ENCODE measurements around the gene BCOR. TPM values are rescaled to one million over a fixed set of nuclear protein-coding genes. Genes with fewer than 3 reads are reported as not detected.

The BCOR gene
- total RNA-seq, 2 donors from 2014 or later = 53.5 to 65.5 TPM

- Mint-ChIP-seq H3K4me1 (ENCODE audit: low read depth) (peaks cover 16% of the 10 kb centered on the region), H3K27ac (no peak overlapping the region), H3K27me3 (ENCODE audit: low read depth) (peaks cover 37% of the 10 kb centered on the region), H3K36me3 (ENCODE audit: insufficient read depth in 2 of 2) (peaks cover 0 to 5% of the 10 kb centered on the region in 2 donors), H3K4me3 (peak overlapping the region; percentile 53 to 62), H3K9me3 (peaks cover 0 to 2% of the 10 kb centered on the region in 2 donors)
- no peak for DNase-seq
- peak in 1 of 2 donors; percentile 0 for ATAC-seq (replicated peaks in 1 of 2)
Measured at GRCh38 chrX:40108162-40108958, 10.6 kb upstream of the BCOR start.

GRCh38 chrX:40107291-40108161 is 9.8 kb upstream of the BCOR start:
- peaks cover 0 to 5% of the 10 kb centered on the region in 2 donors for H3K36me3 Mint-ChIP-seq (ENCODE audit: insufficient read depth in 2 of 2)
- H3K27ac Mint-ChIP-seq = peak overlapping the region; percentile 26
- DNase-seq (peak; percentile 23 to 29), ATAC-seq (replicated peaks in 1 of 2) (no peak)
- H3K9me3 Mint-ChIP-seq = peaks cover 0 to 2% of the 10 kb centered on the region in 2 donors
- peaks cover 19% of the 10 kb centered on the region for H3K4me1 Mint-ChIP-seq (ENCODE audit: low read depth)
- peaks cover 36% of the 10 kb centered on the region for H3K27me3 Mint-ChIP-seq (ENCODE audit: low read depth)
- H3K4me3 Mint-ChIP-seq = peak overlapping the region; percentile 90 to 93

- ATAC-seq (replicated peaks in 1 of 2) = no peak
- H3K27ac Mint-ChIP-seq = peak overlapping the region; percentile 40
Measured at GRCh38 chrX:40106676-40107290, 9.0 kb upstream of the BCOR start.

GRCh38 chrX:40105835-40106675 is 8.3 kb upstream of the BCOR start:
- Mint-ChIP-seq H3K9me3 (peaks cover 0 to 2% of the 10 kb centered on the region in 2 donors), H3K4me3 (peak overlapping the region; percentile 90 to 93), H3K27ac (peak overlapping the region; percentile 50), H3K36me3 (ENCODE audit: insufficient read depth in 2 of 2) (peaks cover 0 to 5% of the 10 kb centered on the region in 2 donors), H3K4me1 (ENCODE audit: low read depth) (peaks cover 19% of the 10 kb centered on the region), H3K27me3 (ENCODE audit: low read depth) (peaks cover 30% of the 10 kb centered on the region)
- ATAC-seq (replicated peaks in 1 of 2) (peak; percentile 38 to 43), DNase-seq (peak; percentile 76 to 82)

More at GRCh38 chrX:40106676-40107290, 9.0 kb upstream of the BCOR start:
- DNase-seq = no peak
- Mint-ChIP-seq H3K4me3 (peak overlapping the region; percentile 90 to 93), H3K9me3 (peaks cover 0 to 2% of the 10 kb centered on the region in 2 donors), H3K4me1 (ENCODE audit: low read depth) (peaks cover 19% of the 10 kb centered on the region), H3K27me3 (ENCODE audit: low read depth) (peaks cover 33% of the 10 kb centered on the region), H3K36me3 (ENCODE audit: insufficient read depth in 2 of 2) (peaks cover 0 to 5% of the 10 kb centered on the region in 2 donors)

GRCh38 chrX:40104985-40105834 is 7.5 kb upstream of the BCOR start:
- H3K4me3 Mint-ChIP-seq = peak overlapping the region; percentile 90 to 93
- no peak overlapping the region for H3K27ac Mint-ChIP-seq
- H3K36me3 Mint-ChIP-seq (ENCODE audit: insufficient read depth in 2 of 2) = peaks cover 0 to 5% of the 10 kb centered on the region in 2 donors
- H3K27me3 Mint-ChIP-seq (ENCODE audit: low read depth) = peaks cover 26% of the 10 kb centered on the region
- peaks cover 22% of the 10 kb centered on the region for H3K4me1 Mint-ChIP-seq (ENCODE audit: low read depth)
- ATAC-seq (replicated peaks in 1 of 2) (peak; percentile 56 to 63), DNase-seq (peak; percentile 45 to 67)
- H3K9me3 Mint-ChIP-seq = peaks cover 0 to 2% of the 10 kb centered on the region in 2 donors

- Mint-ChIP-seq H3K27me3 (ENCODE audit: low read depth) (peaks cover 26% of the 10 kb centered on the region), H3K36me3 (ENCODE audit: insufficient read depth in 2 of 2) (peaks cover 0 to 5% of the 10 kb centered on the region in 2 donors), H3K9me3 (peaks cover 0 to 2% of the 10 kb centered on the region in 2 donors), H3K4me3 (peak overlapping the region; percentile 52 to 55), H3K4me1 (ENCODE audit: low read depth) (peaks cover 28% of the 10 kb centered on the region), H3K27ac (no peak overlapping the region)
- peak; percentile 47 to 50 for DNase-seq
- ATAC-seq (replicated peaks in 1 of 2) = peak; percentile 39 to 45
Measured at GRCh38 chrX:40104630-40104984, 6.8 kb upstream of the BCOR start.

GRCh38 chrX:40103565-40104323 is 6.0 kb upstream of the BCOR start:
- Mint-ChIP-seq H3K4me3 (peak overlapping the region; percentile 52 to 55), H3K9me3 (peaks cover 0 to 2% of the 10 kb centered on the region in 2 donors), H3K36me3 (ENCODE audit: insufficient read depth in 2 of 2) (peaks cover 0 to 5% of the 10 kb centered on the region in 2 donors), H3K27ac (no peak overlapping the region), H3K4me1 (ENCODE audit: low read depth) (peaks cover 32% of the 10 kb centered on the region), H3K27me3 (ENCODE audit: low read depth) (peaks cover 26% of the 10 kb centered on the region)
- ATAC-seq (replicated peaks in 1 of 2) (no peak), DNase-seq (no peak)

GRCh38 chrX:40102393-40103381 is 4.9 kb upstream of the BCOR start:
- peaks cover 0 to under 1% of the 10 kb centered on the region in 2 donors for H3K9me3 Mint-ChIP-seq
- peaks cover 0 to 3% of the 10 kb centered on the region in 2 donors for H3K36me3 Mint-ChIP-seq (ENCODE audit: insufficient read depth in 2 of 2)
- no peak overlapping the region for H3K27ac Mint-ChIP-seq
- H3K27me3 Mint-ChIP-seq (ENCODE audit: low read depth) = peaks cover 22% of the 10 kb centered on the region
- DNase-seq (no peak), ATAC-seq (replicated peaks in 1 of 2) (no peak)
- H3K4me3 Mint-ChIP-seq = no peak overlapping the region
- H3K4me1 Mint-ChIP-seq (ENCODE audit: low read depth) = peaks cover 27% of the 10 kb centered on the region

GRCh38 chrX:40101430-40101802 is 3.7 kb upstream of the BCOR start:
- Mint-ChIP-seq H3K9me3 (no peaks in the 10 kb centered on the region), H3K36me3 (ENCODE audit: insufficient read depth in 2 of 2) (peaks cover 0 to 2% of the 10 kb centered on the region in 2 donors), H3K4me1 (ENCODE audit: low read depth) (peaks cover 20% of the 10 kb centered on the region), H3K27ac (no peak overlapping the region), H3K4me3 (no peak overlapping the region), H3K27me3 (ENCODE audit: low read depth) (peaks cover 16% of the 10 kb centered on the region)
- ATAC-seq (replicated peaks in 1 of 2) (no peak), DNase-seq (no peak)
